Measurements from ENCODE around the gene RNF141. TPM values are rescaled to one million over a fixed set of nuclear protein-coding genes. Genes with fewer than 3 reads are reported as not detected.
A peak's percentile ranks its signal among the peaks of the same experiment; 100 is the strongest.

RNF141 gene
- total and polyA plus RNA-seq, 7 donors: 5.0 to 42.2 (median 16.6) TPM

DNA sequence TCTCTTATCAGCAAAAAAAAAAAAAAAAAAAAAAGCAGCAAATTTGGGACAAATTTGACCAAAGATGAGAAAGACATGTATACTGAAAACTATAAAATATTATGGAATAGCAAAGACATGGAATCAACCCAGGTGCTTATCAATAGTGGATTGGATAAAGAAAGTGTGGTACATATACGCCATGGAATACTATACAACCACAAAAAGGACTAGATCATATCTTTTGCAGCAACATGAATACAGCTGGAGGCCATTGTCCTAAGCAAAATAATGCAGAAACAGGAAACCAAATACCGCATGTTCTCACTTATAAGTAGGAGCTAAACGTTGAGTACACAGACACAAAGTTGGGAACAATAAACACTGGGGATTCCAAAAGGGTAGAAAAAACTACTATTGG is 1.8 kb upstream of the RNF141 start:
- DNase-seq (no peak), ATAC-seq (no peak)
- Histone ChIP-seq H3K9me3 (no peaks in the 10 kb centered on the region), H3K36me3 (ENCODE audit: insufficient read depth in 1 of 2, low read depth in 1 of 2) (no peaks in the 10 kb centered on the region), H3K27ac (no peak overlapping the region), H3K27me3 (ENCODE audit: insufficient read depth in 3 of 3, low read length in 2 of 3) (no peaks in the 10 kb centered on the region), H3K4me3 (no peak overlapping the region), H3K4me1 (peaks cover 19% of the 10 kb centered on the region)
- TF ChIP-seq, protein P1, sequence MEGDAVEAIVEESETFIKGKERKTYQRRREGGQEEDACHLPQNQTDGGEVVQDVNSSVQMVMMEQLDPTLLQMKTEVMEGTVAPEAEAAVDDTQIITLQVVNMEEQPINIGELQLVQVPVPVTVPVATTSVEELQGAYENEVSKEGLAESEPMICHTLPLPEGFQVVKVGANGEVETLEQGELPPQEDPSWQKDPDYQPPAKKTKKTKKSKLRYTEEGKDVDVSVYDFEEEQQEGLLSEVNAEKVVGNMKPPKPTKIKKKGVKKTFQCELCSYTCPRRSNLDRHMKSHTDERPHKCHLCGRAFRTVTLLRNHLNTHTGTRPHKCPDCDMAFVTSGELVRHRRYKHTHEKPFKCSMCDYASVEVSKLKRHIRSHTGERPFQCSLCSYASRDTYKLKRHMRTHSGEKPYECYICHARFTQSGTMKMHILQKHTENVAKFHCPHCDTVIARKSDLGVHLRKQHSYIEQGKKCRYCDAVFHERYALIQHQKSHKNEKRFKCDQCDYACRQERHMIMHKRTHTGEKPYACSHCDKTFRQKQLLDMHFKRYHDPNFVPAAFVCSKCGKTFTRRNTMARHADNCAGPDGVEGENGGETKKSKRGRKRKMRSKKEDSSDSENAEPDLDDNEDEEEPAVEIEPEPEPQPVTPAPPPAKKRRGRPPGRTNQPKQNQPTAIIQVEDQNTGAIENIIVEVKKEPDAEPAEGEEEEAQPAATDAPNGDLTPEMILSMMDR (IDR thresholded peaks at IDR 0.05): no peak
- 91 to 95% (median 94%) methylated on average over 3 of the region's 3 CpGs for WGBS, 3 donors
- intact Hi-C loops (cut with DNase I): loop anchor here (5.0 kb wide), 2 partner anchors 110 to 195 kb away; no protein-coding TSS in a partner anchor

DNA sequence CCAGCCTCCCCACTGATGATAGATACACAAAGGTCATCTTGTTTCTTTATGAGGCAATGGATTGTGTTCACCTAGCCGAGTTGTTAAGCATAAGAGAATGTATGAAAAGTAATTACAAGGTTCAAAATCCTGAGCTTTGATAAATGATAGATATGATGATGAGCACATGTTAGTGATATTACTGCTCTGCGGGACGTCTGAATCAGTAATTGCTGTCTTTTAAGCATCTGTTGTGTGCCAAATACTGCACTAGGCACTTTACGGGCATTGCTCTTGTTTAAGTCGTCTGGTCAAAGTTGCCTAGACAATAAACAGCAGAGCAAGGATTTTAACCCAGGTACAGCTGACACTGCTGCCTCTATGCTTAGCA is 559 bp upstream of the RNF141 start:
- Histone ChIP-seq H3K27me3 (ENCODE audit: insufficient read depth in 3 of 3, low read length in 2 of 3) (no peaks in the 10 kb centered on the region), H3K4me3 (peak overlapping the region; percentile 82), H3K4me1 (peaks cover 19% of the 10 kb centered on the region), H3K9me3 (no peaks in the 10 kb centered on the region), H3K36me3 (ENCODE audit: insufficient read depth in 1 of 2, low read depth in 1 of 2) (no peaks in the 10 kb centered on the region), H3K27ac (peak overlapping the region; percentile 90)
- TF ChIP-seq, protein P1 (IDR thresholded peaks at IDR 0.05): no peak
- 45 to 53% (median 50%) methylated on average over 5 of the region's 5 CpGs for WGBS, 3 donors
- no peak for ATAC-seq
- no peak for DNase-seq
- intact Hi-C loops (cut with DNase I): loop anchor here (2.0 to 5.0 kb wide), 3 partner anchors 111 to 196 kb away; no protein-coding TSS in a partner anchor

DNA sequence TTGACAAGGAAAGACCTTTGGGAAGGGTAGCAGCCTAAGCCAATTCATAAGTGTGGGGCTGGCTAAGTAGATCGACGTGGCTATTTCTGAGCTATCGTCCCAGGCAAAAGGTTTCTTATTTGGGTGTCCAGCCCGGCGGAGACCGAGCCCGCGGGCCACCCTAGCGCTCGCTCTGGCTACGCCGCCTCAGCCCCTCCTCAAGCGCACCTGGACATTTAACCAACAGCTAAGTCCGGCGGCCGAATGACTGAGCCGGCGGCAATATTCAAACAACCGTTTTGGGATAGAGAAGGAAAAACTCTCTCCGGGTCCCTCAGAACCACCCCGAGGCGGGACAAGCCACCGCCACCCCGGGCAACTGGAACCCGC is 457 bp downstream of the RNF141 start:
- DNase-seq: no peak
- intact Hi-C loops (cut with DNase I): loop anchor here (2.0 to 5.0 kb wide), 3 partner anchors 112 to 197 kb away; no protein-coding TSS in a partner anchor
- H3K36me3 ChIP-seq (ENCODE audit: insufficient read depth in 1 of 2, low read depth in 1 of 2): no peaks in the 10 kb centered on the region
- H3K4me1 ChIP-seq: peaks cover 19% of the 10 kb centered on the region
- no peaks in the 10 kb centered on the region for H3K9me3 ChIP-seq
- ATAC-seq: peak; percentile 53 to 76 (median 68)
- 0 to 1% (median 0%) methylated on average over 24 to 25 of the region's 25 CpGs for WGBS, 3 donors
- TF ChIP-seq, protein P1 (IDR thresholded peaks at IDR 0.05): no peak
- H3K27ac ChIP-seq: peak overlapping the region; percentile 90
- H3K27me3 ChIP-seq (ENCODE audit: insufficient read depth in 3 of 3, low read length in 2 of 3): no peaks in the 10 kb centered on the region
- peak overlapping the region; percentile 82 for H3K4me3 ChIP-seq

DNA sequence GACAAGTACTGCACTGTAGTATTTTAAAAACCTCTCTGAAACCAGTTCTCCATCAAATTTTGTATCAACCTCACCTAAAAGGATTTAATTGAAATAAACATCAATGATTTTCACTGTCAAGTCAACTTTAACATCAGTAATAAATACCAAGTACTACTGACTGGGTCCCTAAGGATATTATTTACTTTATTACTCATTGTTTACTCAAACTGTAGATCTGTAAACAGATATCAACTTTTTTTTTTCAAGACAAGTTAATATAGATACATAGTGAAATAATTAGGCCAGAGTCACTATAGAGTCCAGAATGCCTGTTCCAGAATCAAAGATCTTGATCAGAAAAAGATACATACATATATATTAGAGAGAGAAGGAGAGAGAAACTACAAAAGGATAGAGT is 1.6 kb downstream of the RNF141 start:
- peaks cover 19% of the 10 kb centered on the region for H3K4me1 ChIP-seq
- intact Hi-C loops (cut with DNase I): no loop called here
- H3K27me3 ChIP-seq (ENCODE audit: insufficient read depth in 3 of 3, low read length in 2 of 3): no peaks in the 10 kb centered on the region
- peak overlapping the region; percentile 82 for H3K4me3 ChIP-seq
- H3K36me3 ChIP-seq (ENCODE audit: insufficient read depth in 1 of 2, low read depth in 1 of 2): no peaks in the 10 kb centered on the region
- TF ChIP-seq, protein P1 (IDR thresholded peaks at IDR 0.05): no peak
- no peaks in the 10 kb centered on the region for H3K9me3 ChIP-seq
- peak overlapping the region; percentile 90 for H3K27ac ChIP-seq
- no peak for ATAC-seq
- no peak for DNase-seq

DNA sequence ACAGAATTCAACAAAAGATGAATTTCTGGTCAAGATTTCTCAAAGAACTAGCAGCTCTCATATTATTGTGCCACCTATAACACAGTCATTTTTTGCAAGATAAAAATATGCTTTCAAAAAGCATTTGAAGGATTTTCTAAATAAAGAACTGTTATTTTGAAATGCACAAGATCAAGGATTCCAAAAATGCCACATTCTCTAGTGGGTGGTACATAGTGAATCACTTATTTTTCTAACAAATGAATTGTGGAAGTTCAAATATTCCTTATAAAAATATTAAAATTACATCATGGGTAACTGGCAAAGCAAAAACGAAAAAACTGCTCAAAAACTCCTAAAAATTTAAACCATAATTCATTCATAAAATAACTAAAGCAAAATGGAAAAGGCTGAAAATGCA is 2.1 kb downstream of the RNF141 start:
- Histone ChIP-seq H3K4me3 (no peak overlapping the region), H3K27ac (no peak overlapping the region), H3K36me3 (ENCODE audit: insufficient read depth in 1 of 2, low read depth in 1 of 2) (no peaks in the 10 kb centered on the region), H3K4me1 (peaks cover 19% of the 10 kb centered on the region), H3K9me3 (no peaks in the 10 kb centered on the region), H3K27me3 (ENCODE audit: insufficient read depth in 3 of 3, low read length in 2 of 3) (no peaks in the 10 kb centered on the region)
- no peak for ATAC-seq
- no peak for DNase-seq
- intact Hi-C loops (cut with DNase I): no loop called here
- 75 to 94% (median 78%) methylated on average over 1 of the region's 1 CpG for WGBS, 3 donors
- TF ChIP-seq, protein P1 (IDR thresholded peaks at IDR 0.05): no peak
